ENCODE data around the gene HSPA9. TPM values are rescaled to one million over a fixed set of nuclear protein-coding genes. Genes with fewer than 3 reads are reported as not detected.

Gene HSPA9
- total RNA-seq = 247 and 250 TPM in 2 replicates
- long read RNA-seq, full-length matches to known transcripts = 1,221 of 1,696 reads
- long read RNA-seq, partial matches to known transcripts = 418 of 1,696 reads
- long read RNA-seq, other reads (novel, unspliced or antisense) = 57 of 1,696 reads

DNA sequence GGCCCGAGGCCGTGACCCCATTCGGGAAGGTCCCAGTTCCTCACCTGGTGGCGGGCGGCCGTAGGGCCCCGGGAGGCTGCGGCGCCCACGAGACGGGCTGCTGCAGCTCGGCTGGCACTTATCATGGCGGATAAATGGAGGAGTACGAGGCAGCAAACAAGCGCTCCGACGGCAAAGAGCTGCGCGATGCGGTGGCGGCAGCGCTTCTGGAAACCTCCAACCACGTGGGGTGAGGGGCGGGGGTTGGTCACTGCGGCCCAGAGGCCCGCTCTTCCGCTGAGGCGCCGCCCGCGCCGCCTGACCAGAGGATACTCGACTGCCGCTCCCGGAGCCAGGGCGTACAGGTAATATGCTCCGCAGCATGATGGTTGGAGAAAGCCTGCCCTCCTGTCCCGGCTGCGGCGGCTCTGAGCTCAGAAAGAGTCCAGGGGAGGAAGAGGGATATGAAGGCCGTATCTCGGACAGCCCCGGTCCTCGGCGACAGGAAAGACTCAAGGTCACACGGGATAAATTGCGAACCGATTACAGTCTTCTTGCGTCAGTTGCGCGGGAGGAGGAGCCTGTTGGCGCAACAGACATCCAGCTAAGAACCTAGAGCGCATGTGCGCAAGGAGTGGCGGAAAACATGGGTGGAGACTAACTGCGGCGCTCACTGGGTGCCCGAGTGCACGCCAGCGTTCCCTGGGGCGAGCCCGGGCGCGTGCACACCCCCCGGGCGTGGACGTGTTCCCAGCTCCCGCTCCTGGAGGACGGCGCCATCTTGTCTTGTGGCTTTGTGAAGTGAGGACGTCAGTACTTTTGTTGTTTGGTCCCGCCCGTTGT lies at the start of gene HSPA9:
TSS of gene HSPA9 (minus strand) at position 208 of the 822 bp plus-strand sequence. CDS start at position 125, 83 bp downstream.
- peak; percentile 31 for TF ChIP-seq CTCF (conservative IDR thresholded peaks at IDR 0.05)
- peak within 1 kb of the TSS; percentile 100 for H3K27ac Mint-ChIP-seq (ENCODE audit: unreplicated experiment)
- no peaks in the 10 kb centered on the region for H3K27me3 Mint-ChIP-seq (ENCODE audit: low read depth)
- peaks cover 4% of the 10 kb centered on the region for H3K9me3 Mint-ChIP-seq
- peak; percentile 92 for DNase-seq (ENCODE audit: low read depth, low spot score)
- peaks cover 28% of the 10 kb centered on the region for H3K4me1 Mint-ChIP-seq
- H3K36me3 Mint-ChIP-seq (ENCODE audit: low read depth) = peaks cover 24% of the 10 kb centered on the region
- H3K4me3 Mint-ChIP-seq = peak within 1 kb of the TSS; percentile 97

- H3K4me3 Mint-ChIP-seq = no peak overlapping the region
- H3K27me3 Mint-ChIP-seq (ENCODE audit: low read depth) = no peaks in the 10 kb centered on the region
- H3K27ac Mint-ChIP-seq (ENCODE audit: unreplicated experiment) = no peak overlapping the region
- H3K9me3 Mint-ChIP-seq = no peaks in the 10 kb centered on the region
- TF ChIP-seq CTCF (conservative IDR thresholded peaks at IDR 0.05) = no peak
- no peaks in the 10 kb centered on the region for H3K36me3 Mint-ChIP-seq (ENCODE audit: low read depth)
- no peak for DNase-seq (ENCODE audit: low read depth, low spot score)
- peaks cover 8% of the 10 kb centered on the region for H3K4me1 Mint-ChIP-seq
Observed at GRCh38 chr5:138623053-138623452, 47.9 kb upstream of the HSPA9 start.

DNA sequence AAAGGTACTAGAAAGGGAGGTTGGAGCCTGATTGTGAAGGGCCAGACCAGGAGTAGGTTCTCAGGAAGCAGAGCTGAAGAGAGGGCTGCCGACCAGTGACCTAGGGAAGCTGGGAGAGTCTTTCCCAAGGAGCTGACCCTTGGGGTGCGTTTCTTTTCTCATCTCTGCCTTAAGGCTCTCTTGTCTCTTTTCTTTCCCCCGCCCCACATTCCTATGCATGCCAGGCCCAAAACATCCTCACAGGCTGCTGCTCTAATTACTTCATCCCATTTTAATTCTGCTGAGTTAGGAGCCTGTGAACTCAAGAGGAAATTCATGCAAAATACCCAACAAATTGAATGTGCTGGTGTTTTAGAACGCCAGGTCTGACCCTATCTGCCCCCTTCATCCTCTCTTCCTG lies 46.9 kb upstream of the HSPA9 start:
- no peaks in the 10 kb centered on the region for H3K9me3 Mint-ChIP-seq
- peaks cover 8% of the 10 kb centered on the region for H3K4me1 Mint-ChIP-seq
- no peaks in the 10 kb centered on the region for H3K27me3 Mint-ChIP-seq (ENCODE audit: low read depth)
- no peak for TF ChIP-seq CTCF (conservative IDR thresholded peaks at IDR 0.05)
- H3K4me3 Mint-ChIP-seq = no peak overlapping the region
- DNase-seq (ENCODE audit: low read depth, low spot score) = no peak
- no peaks in the 10 kb centered on the region for H3K36me3 Mint-ChIP-seq (ENCODE audit: low read depth)
- H3K27ac Mint-ChIP-seq (ENCODE audit: unreplicated experiment) = peak overlapping the region; percentile 81

DNA sequence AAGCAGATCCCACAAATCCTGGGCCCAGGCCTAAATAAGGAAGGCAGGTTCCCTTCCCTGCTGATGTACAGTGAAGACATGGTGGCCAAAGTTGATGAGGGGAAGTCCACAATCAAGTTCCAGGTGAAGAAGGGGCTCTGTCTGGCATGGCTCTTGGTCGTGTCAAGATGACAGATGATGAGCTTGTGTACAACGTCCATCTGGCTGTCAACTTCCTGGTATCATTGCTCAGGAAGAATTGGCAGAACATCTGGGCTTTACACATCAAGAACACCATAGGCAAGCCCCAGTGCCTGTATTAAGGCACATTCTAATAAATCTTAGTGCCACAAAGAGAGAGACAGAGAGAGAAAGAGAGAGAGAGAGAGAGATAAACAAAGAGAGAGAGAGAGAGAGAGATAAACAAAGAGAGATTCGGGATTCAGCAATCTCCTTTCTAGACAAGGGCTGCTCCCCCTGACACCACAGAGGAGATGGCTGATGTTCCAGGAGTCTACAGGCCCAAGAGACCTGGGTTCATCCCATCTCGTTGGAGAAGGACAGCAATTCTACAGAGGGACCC lies 45.5 kb upstream of the HSPA9 start:
- H3K36me3 Mint-ChIP-seq (ENCODE audit: low read depth) = no peaks in the 10 kb centered on the region
- peaks cover 8% of the 10 kb centered on the region for H3K4me1 Mint-ChIP-seq
- no peak for TF ChIP-seq CTCF (conservative IDR thresholded peaks at IDR 0.05)
- no peaks in the 10 kb centered on the region for H3K9me3 Mint-ChIP-seq
- no peak for DNase-seq (ENCODE audit: low read depth, low spot score)
- H3K27me3 Mint-ChIP-seq (ENCODE audit: low read depth) = no peaks in the 10 kb centered on the region
- H3K4me3 Mint-ChIP-seq = no peak overlapping the region
- H3K27ac Mint-ChIP-seq (ENCODE audit: unreplicated experiment) = no peak overlapping the region

GRCh38 chr5:138616508-138616907 lies 41.3 kb upstream of the HSPA9 start:
- TF ChIP-seq CTCF (conservative IDR thresholded peaks at IDR 0.05) = no peak
- Mint-ChIP-seq H3K4me3 (no peak overlapping the region), H3K9me3 (no peaks in the 10 kb centered on the region), H3K4me1 (peaks cover 8% of the 10 kb centered on the region), H3K27me3 (ENCODE audit: low read depth) (no peaks in the 10 kb centered on the region), H3K36me3 (ENCODE audit: low read depth) (no peaks in the 10 kb centered on the region), H3K27ac (ENCODE audit: unreplicated experiment) (no peak overlapping the region)
- no peak for DNase-seq (ENCODE audit: low read depth, low spot score)
